K562 (cell line): ENCODE data around the gene CEBPZ.

Source experiments
- BMI1 ChIP-seq: fragments of 150-350 bp; IDR thresholded peaks from 2 replicates; pipeline ENCODE4 v1.6.1; 2014; ENCODE audit warnings: low read length
- CEBPG ChIP-seq, 3 experiments: fragments of 200-800 bp in 1 of 3; sonication (Bioruptor generic) in 1 of 3; sonication (generic) in 1 of 3; formaldehyde crosslinking in 1 of 3; IDR thresholded peaks in 2 of 3; conservative IDR thresholded peaks in 1 of 3; 2 replicates each; pipeline versions ENCODE4 v1.6.1 to v1.8.0; 2016 to 2022; ENCODE audit warnings: missing compliant biosample characterization in 2 of 3, missing genetic modification characterization in 2 of 3, mild to moderate bottlenecking in 1 of 3, missing genetic modification reagents in 1 of 3
- FOXM1 ChIP-seq, 2 experiments: fragments of 450-650 bp in 1 of 2; sonication (generic) in 1 of 2; formaldehyde crosslinking in 1 of 2; IDR thresholded peaks; 2 replicates each; pipeline versions ENCODE4 v1.6.1 to v1.9.0; 2017 to 2022; ENCODE audit warnings: low read depth in 2 of 2, mild to moderate bottlenecking in 2 of 2, missing genetic modification reagents in 1 of 2, moderate library complexity in 1 of 2
- TF ChIP-seq, protein P1 (sequence below), 3 experiments: IDR thresholded peaks in 2 of 3; conservative IDR thresholded peaks in 1 of 3; 2 replicates each; pipeline ENCODE4 v1.5.1; 2011 to 2012; ENCODE audit warnings: low read length in 3 of 3, mild to moderate bottlenecking in 3 of 3, control low read depth in 2 of 3, improper control_type of control experiment in 1 of 3, inconsistent platforms in 1 of 3, low read depth in 1 of 3, mixed read lengths in 1 of 3, moderate library complexity in 1 of 3; ENCODE audit not compliant: insufficient read depth in 2 of 3

DNA sequence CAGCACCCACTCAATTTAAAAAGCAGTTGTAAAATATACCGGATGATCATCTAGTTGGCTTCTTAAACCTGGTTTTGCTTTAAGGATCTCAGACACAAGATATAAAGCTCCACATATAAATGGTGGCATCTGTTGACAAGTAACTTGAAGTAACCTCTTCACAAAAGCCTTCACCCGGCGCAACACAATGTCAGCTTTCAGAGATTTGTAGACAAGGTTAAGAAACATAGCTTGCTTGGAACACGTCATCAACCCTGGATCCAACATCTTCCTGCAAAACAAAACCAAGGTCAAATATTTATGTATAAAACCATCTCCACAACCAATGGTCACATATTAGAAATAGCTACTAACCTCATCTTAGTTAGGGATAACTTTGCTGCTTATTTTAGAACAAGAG lies 8.3 kb downstream of the CEBPZ start:
- TF ChIP-seq CEBPG (CRISPR knock-in tag; IDR thresholded peaks at IDR 0.05) (no peak), CEBPG (tag; conservative IDR thresholded peaks at IDR 0.05 in 1 of 2, IDR thresholded peaks at IDR 0.05 in 1 of 2) (no peak), BMI1 (no peak), FOXM1 (IDR thresholded peaks at IDR 0.05; ENCODE audit: low read depth) (no peak), FOXM1 (CRISPR knock-in tag; IDR thresholded peaks at IDR 0.05; ENCODE audit: low read depth) (no peak)
- TF ChIP-seq, protein P1, sequence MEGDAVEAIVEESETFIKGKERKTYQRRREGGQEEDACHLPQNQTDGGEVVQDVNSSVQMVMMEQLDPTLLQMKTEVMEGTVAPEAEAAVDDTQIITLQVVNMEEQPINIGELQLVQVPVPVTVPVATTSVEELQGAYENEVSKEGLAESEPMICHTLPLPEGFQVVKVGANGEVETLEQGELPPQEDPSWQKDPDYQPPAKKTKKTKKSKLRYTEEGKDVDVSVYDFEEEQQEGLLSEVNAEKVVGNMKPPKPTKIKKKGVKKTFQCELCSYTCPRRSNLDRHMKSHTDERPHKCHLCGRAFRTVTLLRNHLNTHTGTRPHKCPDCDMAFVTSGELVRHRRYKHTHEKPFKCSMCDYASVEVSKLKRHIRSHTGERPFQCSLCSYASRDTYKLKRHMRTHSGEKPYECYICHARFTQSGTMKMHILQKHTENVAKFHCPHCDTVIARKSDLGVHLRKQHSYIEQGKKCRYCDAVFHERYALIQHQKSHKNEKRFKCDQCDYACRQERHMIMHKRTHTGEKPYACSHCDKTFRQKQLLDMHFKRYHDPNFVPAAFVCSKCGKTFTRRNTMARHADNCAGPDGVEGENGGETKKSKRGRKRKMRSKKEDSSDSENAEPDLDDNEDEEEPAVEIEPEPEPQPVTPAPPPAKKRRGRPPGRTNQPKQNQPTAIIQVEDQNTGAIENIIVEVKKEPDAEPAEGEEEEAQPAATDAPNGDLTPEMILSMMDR (IDR thresholded peaks at IDR 0.05 in 2 of 3, conservative IDR thresholded peaks at IDR 0.05 in 1 of 3; ENCODE audit: insufficient read depth in 2 of 3, low read depth in 1 of 3, low read length in 3 of 3) = no peak
